AG04450 (cell line): Measurements from ENCODE around the gene IL22RA2. TPM values are rescaled to one million over a fixed set of nuclear protein-coding genes. Genes with fewer than 3 reads are reported as not detected.

Experiments used
- CTCF ChIA-PET: fragments of 300-600, 350-600 bp; formaldehyde crosslinking; extraction: SDS; loops from one replicate; lab custom pipeline; 2022; ENCODE audit warnings: antibody characterized with exemption, inconsistent platforms; lab: Charles Lee
- POLR2A ChIA-PET: fragments of 350-600 bp; formaldehyde crosslinking; extraction: SDS; loops from one replicate; lab custom pipeline; 2021; ENCODE audit warnings: antibody characterized with exemption, inconsistent platforms; lab: Yijun Ruan, JAX
- DNase-seq: peaks from one replicate; pipeline ENCODE4 v3.0.0-alpha.2; 2011; ENCODE audit warnings: low read depth, low spot score
- H3K27ac ChIP-seq: one replicate; pipeline ENCODE4 v1.5.1; 2012; ENCODE audit warnings: low read depth, low read length, control low read depth
- H3K27me3 ChIP-seq: one replicate; pipeline ENCODE4 v1.6.0; 2012; ENCODE audit warnings: low read length; ENCODE audit not compliant: control insufficient read depth, insufficient read depth
- H3K4me3 ChIP-seq: 2 replicates; pipeline ENCODE4 v1.5.1; 2011; ENCODE audit warnings: mild to moderate bottlenecking, low read depth, low read length, control low read depth
- H3K9me3 ChIP-seq: 2 replicates; pipeline ENCODE4 v1.5.1; 2012; ENCODE audit warnings: low read length; ENCODE audit not compliant: control insufficient read depth, insufficient read depth
- polyA plus RNA-seq: library from polyadenylated mRNA; depleted of rRNA; stranded (reverse); fragments of >200 nt; gene quantifications from 2 replicates; pipeline ENCODE4 v1.2.3, GENCODE V29; 2011
- TF ChIP-seq, protein P1 (sequence below): IDR thresholded peaks from 2 replicates; pipeline ENCODE4 v1.5.1; 2011; ENCODE audit warnings: low read depth, low read length, control low read depth, inconsistent platforms

Gene IL22RA2
- polyA plus RNA-seq, 1 experiment, result not detected

DNA sequence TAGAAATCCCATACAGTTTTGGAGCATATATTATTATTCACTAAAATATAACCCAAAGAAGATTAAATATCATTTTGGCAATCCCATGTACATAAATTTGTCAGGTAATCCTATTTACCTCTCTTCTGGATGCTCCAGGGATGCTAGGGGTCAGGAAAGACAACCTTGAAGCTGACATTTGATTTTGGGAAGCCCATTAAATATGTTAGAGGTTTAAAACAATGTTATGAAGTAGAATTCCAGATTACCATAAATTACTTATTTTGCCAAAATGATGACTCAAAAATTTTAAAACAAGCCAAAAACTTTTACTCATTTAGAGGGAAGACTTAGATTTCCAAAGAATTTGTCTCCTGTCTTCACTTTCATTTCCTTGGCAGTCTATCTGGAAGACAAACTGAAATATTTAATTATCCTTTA, 9.2 kb upstream of the IL22RA2 start:
- DNase-seq, result no peak
- H3K4me3 ChIP-seq, result no peak overlapping the region
- TF ChIP-seq, protein P1, sequence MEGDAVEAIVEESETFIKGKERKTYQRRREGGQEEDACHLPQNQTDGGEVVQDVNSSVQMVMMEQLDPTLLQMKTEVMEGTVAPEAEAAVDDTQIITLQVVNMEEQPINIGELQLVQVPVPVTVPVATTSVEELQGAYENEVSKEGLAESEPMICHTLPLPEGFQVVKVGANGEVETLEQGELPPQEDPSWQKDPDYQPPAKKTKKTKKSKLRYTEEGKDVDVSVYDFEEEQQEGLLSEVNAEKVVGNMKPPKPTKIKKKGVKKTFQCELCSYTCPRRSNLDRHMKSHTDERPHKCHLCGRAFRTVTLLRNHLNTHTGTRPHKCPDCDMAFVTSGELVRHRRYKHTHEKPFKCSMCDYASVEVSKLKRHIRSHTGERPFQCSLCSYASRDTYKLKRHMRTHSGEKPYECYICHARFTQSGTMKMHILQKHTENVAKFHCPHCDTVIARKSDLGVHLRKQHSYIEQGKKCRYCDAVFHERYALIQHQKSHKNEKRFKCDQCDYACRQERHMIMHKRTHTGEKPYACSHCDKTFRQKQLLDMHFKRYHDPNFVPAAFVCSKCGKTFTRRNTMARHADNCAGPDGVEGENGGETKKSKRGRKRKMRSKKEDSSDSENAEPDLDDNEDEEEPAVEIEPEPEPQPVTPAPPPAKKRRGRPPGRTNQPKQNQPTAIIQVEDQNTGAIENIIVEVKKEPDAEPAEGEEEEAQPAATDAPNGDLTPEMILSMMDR, result no peak
- ChIA-PET CTCF (no interaction called here), POLR2A (no interaction called here)
- no peaks in the 10 kb centered on the region for H3K27me3 ChIP-seq
- no peak overlapping the region for H3K27ac ChIP-seq
- H3K9me3 ChIP-seq, result peaks cover 7% of the 10 kb centered on the region

DNA sequence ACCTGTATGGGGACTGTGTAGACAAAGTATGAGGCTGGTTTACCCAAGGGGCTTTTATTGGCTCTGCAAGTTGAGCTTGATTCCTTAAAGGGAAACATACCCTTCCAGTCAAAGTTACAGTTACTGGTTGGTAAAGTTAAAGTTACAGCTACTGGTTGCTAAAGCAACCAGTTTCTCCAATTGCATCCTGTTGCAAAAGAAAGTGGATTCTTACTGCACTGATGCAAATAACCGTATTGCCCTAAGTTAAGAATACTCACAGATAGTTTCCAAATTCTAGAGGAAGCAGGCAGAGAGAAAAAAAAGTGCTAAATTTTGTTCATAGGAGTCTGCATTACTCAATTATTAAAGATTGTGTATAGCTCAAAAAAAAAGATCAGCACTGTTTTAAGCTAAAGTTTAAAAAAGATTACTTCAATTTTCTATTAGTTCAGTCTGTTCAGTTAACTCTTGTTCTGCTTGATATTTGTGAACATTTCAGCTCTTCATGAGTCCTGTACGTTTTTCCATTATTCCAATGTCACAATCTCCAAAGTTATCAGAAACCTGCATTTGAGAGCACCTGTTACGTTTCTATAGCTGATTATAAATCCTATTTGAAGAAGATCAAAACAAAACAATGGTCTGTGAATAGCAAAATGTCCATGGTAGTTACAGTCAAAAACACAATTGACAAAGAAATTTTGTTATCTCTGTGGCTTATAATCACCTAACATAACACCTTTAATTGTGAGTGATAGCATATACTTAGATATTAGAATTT, 8.6 kb upstream of the IL22RA2 start:
- Histone ChIP-seq H3K27me3 (no peaks in the 10 kb centered on the region), H3K9me3 (peaks cover 7% of the 10 kb centered on the region), H3K27ac (no peak overlapping the region), H3K4me3 (no peak overlapping the region)
- TF ChIP-seq, protein P1, result no peak
- DNase-seq, result no peak
- ChIA-PET POLR2A (no interaction called here), CTCF (interaction anchor here (0.6 kb wide), 1 partner anchor 268 kb away, joined by 3 read pairs; no protein-coding TSS in a partner anchor)

DNA sequence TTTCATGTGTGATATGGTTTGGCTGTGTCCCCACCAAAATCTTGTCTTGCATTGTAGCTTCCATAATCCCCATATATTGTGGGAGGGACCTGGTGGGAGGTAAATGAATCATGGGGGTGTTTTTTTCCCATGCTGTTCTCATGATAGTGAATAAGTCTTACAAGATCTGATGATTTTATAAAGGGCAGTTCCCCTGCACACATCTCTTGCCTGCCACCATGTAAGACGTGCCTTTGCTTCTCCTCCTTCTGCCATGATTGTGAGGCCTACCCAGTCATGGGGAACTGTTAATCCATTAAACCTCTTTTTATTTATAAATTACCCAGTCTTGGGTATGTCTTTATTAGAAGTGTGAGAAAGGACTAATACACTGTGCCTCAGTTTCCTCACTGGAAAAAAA, 4.2 kb upstream of the IL22RA2 start:
- TF ChIP-seq, protein P1, result no peak
- no peak overlapping the region for H3K27ac ChIP-seq
- ChIA-PET POLR2A (no interaction called here), CTCF (no interaction called here)
- H3K4me3 ChIP-seq, result no peak overlapping the region
- DNase-seq, result no peak
- H3K9me3 ChIP-seq, result no peaks in the 10 kb centered on the region
- H3K27me3 ChIP-seq, result no peaks in the 10 kb centered on the region

DNA sequence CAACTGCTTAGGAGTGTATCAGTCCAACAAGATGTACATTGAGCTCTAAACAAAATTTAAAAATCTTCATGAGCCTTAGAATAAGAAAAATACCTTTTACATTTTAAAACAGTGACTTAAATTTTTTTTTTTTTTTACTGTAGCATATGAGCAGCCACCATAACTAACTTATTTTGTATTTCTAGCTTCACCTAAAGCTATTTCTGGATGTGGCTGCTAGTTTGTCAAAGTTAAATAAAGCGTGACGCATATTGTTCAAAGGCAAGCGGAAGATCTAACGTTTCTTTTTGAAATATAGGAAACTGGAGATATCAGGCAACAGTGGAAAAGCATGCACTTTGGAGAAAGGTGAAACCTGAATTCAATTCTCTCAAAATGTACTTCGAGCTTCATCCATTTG, 3.3 kb upstream of the IL22RA2 start:
- no peaks in the 10 kb centered on the region for H3K27me3 ChIP-seq
- no peaks in the 10 kb centered on the region for H3K9me3 ChIP-seq
- TF ChIP-seq, protein P1, result no peak
- POLR2A ChIA-PET, result no interaction called here
- no peak for DNase-seq
- no peak overlapping the region for H3K27ac ChIP-seq
- no peak overlapping the region for H3K4me3 ChIP-seq
- CTCF ChIA-PET, result interaction anchor here (1.0 kb wide), 1 partner anchor 11 kb away, joined by 3 read pairs; no protein-coding TSS in a partner anchor

DNA sequence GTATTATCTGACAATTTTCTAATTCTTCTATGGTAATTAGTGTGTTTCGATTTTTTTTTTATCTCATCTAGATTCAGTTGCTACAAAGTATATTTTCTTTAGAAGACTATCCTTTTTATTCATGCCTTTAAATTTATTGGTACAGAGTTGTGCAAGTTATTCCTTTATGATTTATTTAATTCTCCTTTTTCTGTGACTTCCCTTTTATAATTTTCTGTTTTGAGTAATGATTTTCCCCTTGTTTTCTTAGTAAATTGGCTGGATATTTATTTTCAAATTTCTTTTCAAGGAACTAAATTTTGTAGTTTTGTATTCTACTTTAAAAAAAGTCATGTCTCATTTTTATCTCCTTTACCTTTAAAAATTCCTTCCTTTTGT, 2.4 kb upstream of the IL22RA2 start:
- DNase-seq, result no peak
- Histone ChIP-seq H3K27ac (no peak overlapping the region), H3K9me3 (no peaks in the 10 kb centered on the region), H3K4me3 (no peak overlapping the region), H3K27me3 (peaks cover 2% of the 10 kb centered on the region)
- TF ChIP-seq, protein P1, result no peak
- ChIA-PET POLR2A (no interaction called here), CTCF (no interaction called here)
